NCI-H446 (cell line): ENCODE measurements around the gene PLA2G4C.

ENCODE experiments used
- DNase-seq, 2 experiments: peaks; one replicate each; lab custom pipeline; 2025; lab: John Stamatoyannopoulos, UW

PLA2G4C gene

DNA sequence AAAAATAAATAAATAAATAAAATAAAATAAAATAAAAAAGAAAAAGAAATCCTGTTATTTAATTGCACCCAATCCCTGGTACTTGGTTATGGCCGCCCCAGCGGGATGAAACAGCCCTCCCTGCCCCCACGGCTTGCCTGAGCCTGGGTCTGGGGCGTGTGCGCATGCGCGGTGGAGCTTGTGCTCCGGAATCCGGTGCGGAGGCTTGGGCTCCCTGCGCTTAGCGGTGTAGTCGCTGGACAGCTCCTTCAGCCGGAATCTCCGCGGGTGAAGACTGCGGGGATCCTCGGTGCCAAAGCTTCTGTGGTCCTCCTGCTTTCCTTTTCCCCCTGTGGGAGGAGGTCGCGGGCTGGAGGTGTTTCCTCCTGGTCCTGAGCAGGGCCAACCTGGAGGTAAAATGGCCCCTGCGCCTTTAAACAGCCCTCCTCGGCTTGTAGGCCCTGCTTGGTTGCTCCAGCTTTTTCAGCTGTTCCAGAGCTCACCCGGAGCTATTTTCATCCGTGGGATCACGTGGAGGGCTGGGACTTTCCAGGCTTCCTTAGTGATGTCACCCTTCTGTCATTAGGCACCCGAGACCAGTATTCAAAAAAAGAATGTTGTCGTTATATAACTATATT, at the start of gene PLA2G4C:
PLA2G4C (minus strand) TSS at position 468 of the 617 bp plus-strand sequence. CDS start 4,288 bp downstream, outside the sequence.
- peak; percentile 59 to 90 for DNase-seq

GRCh38 chr19:48158210-48158790, 47.7 kb upstream of the PLA2G4C start:
- no peak for DNase-seq

GRCh38 chr19:48154003-48154402, 43.4 kb upstream of the PLA2G4C start:
- no peak for DNase-seq

GRCh38 chr19:48152551-48152950, 41.9 kb upstream of the PLA2G4C start:
- DNase-seq: peak; percentile 8 to 64

GRCh38 chr19:48149430-48149829, 38.8 kb upstream of the PLA2G4C start:
- no peak for DNase-seq

- no peak for DNase-seq
These were observed 38.0 kb upstream of the PLA2G4C start for GRCh38 chr19:48148576-48148975.

- DNase-seq: no peak
These were observed 37.1 kb upstream of the PLA2G4C start for GRCh38 chr19:48147597-48148175.

DNA sequence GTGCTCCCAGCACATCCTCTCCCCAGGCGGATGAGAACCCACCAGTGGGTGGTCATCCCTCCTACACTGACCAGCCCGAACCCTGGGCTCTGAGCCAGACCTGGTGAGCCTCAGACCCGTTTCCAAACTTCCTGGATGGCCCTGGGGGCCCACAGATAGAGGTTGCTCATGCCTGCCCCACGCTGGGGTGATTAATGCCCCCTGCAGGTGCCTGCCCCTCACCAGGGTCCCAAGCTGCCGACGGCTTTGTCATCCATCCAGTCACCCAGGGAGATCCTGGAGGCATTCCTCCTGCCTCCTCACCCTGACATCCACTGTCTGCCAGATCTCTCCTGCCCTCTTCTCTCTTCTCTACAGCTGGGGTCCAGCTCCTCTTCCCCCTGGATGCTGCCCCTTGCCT, 28.4 kb upstream of the PLA2G4C start:
- no peak for DNase-seq

- no peak for DNase-seq
These were observed 26.8 kb upstream of the PLA2G4C start for GRCh38 chr19:48137411-48137810.

- no peak for DNase-seq
These were observed 25.9 kb upstream of the PLA2G4C start for GRCh38 chr19:48136547-48136946.

- no peak for DNase-seq
These were observed 24.8 kb upstream of the PLA2G4C start for GRCh38 chr19:48135411-48135810.

GRCh38 chr19:48133094-48133493, 22.5 kb upstream of the PLA2G4C start:
- no peak for DNase-seq

DNA sequence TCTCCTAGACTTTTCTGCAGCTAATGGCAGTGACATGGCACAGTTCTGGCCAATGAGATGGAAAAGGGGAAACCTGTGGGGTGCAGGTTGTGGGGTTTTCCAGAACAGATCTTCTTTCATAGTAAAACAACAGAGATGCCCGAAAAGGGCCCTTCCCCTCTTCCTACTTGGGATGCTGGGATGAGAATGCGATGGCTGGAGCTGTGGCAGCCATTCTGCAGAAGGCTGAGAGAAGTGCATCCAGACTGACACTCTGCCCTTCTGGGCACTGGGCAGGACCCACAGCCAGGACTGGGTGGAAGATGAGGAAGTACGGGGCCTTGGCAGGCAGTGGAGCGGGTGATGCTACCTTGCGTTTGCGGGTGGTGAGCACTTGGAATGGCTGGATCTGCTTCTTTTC, 16.9 kb upstream of the PLA2G4C start:
- DNase-seq: no peak

- DNase-seq: no peak
These were observed 13.5 kb upstream of the PLA2G4C start for GRCh38 chr19:48123907-48124651.

DNA sequence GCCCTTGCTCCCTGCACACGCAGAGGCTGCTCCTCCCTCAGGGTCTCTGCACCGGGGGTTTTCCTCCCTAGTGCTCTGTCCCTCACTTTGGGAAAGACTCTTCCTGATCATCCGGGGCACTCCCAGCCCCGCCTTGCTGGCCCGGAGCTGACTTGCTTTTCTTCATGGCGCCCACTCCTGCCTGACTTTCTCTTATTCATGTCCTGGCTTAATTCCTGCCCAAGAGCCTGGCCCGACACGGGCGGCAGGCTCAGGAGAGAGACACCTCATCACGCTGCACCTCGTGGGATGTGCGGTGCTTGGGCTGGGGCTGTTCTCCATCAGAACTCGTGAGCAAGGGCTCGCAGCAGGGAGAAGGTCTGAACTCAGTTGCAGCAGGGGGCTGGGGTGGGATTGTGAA, 11.8 kb upstream of the PLA2G4C start:
- no peak for DNase-seq

GRCh38 chr19:48121909-48122371, 11.3 kb upstream of the PLA2G4C start:
- DNase-seq: no peak

- no peak for DNase-seq
These were observed 10.4 kb upstream of the PLA2G4C start for GRCh38 chr19:48121066-48121465.

- DNase-seq: no peak
These were observed 9.9 kb upstream of the PLA2G4C start for GRCh38 chr19:48120505-48120904.

DNA sequence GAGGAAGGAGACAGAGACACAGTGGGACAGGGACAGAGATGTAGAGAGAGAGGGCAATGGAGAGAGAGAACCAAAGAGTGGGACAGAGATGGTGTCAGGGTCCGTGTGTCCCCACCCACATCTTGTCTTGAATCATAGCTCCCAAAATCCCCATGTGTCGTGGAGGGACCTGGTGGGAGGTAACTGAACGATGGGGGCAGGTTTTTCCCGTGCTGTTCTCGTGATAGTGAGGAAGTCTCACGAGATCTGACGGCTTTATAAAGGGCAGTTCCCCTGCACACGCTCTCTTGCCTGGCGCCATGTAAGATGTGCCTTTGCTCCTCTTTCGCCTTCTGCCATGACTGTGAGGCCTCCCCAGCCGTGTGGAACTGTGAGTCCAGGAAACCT, 7.5 kb upstream of the PLA2G4C start:
- DNase-seq: no peak

DNA sequence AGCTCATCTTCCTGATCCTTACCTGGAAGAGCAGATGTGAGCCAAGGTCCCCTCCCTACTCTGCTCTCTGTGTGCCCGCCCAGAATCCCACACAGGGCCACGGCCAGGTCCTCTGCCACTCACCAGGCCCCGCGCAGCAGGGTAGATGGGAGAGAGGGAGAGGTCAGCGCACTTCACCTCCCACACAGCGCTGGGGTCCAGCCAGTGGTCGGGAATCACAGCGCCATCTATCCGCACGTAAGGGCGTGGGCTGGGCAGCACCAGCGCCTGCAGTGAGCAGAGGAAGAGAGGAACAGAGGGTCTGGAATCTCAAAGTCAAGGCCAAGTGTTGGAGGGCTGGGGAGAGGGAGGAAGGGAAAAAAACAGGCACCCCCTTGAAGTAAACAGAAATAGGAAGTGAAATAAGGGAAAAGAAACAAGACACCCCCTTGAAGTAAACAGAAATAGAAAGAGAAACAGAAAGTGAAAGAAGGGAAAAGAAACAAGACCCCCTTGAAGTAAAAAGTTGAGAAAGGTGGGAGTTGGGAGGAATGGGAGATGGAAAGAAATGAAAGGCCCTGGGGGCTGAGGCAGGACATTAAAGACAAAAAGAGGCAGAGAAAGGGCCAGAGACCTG, 7.0 kb upstream of the PLA2G4C start:
- DNase-seq: no peak

- DNase-seq: no peak
These were observed 2.7 kb upstream of the PLA2G4C start for GRCh38 chr19:48113190-48113917.

DNA sequence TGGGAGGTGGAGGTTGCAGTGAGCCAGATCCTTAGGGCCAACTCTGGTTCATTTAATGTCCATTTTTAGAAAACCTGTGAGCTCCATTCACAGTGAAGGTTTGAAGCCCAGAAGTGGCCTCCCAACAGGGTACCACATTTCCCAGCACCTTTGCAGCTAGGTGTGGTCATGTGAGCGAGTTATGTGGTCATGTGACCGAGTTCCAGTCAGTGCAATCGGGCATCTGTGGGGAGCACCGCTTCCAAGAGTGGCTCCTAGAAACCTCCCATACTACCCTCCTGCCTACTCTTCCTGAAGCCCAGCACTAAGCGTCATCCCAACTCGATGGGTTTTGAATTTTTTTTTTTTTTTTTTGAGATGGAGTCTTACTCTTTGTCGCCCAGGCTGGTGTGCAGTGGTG, 663 bp upstream of the PLA2G4C start:
- DNase-seq: no peak
